ENCODE measurements around the gene PTPN14. TPM values are rescaled to one million over a fixed set of nuclear protein-coding genes. Genes with fewer than 3 reads are reported as not detected.

The PTPN14 gene
- polyA plus RNA-seq, 1 donor from 2014 or later: 0.07 TPM

DNA sequence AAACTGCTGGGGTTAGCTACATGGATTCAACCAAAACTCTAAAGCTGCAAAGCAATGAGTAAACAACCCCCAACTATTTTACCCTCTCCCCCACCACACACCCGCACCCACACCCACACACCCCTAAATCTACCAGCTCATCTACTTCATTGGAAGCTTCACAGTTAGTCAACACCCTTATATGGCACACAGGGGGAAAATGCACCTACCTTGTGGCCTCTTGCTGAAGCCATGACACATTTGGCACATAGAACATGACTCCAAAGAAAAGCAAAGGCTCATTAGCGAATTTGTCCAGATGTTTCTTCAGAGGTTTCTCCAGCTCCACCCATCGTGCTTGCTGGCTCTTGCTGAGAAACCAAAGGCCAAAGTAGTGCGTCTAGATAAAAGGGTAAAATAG lies 99.8 kb downstream of the PTPN14 start:
- Histone ChIP-seq H3K9ac (ENCODE audit: low read length) (no peak overlapping the region), H3K9me3 (ENCODE audit: low read length) (no peaks in the 10 kb centered on the region), H3K79me2 (replicated peaks; ENCODE audit: insufficient read depth, low read length) (no peaks in the 10 kb centered on the region), H2AFZ (ENCODE audit: low read depth, low read length) (no peak overlapping the region), H3K4me2 (ENCODE audit: low read length) (no peak overlapping the region), H3K27me3 (ENCODE audit: insufficient read depth, low read depth, low read length) (no peaks in the 10 kb centered on the region), H3K9me2 (ENCODE audit: insufficient read depth, low read length) (no peaks in the 10 kb centered on the region), H3F3A (ENCODE audit: insufficient read depth, low read length, poor library complexity, severe bottlenecking) (no peaks in the 10 kb centered on the region), H4K20me1 (ENCODE audit: insufficient read depth) (no peaks in the 10 kb centered on the region), H3K27ac (ENCODE audit: low read length) (no peak overlapping the region), H3K4me3 (ENCODE audit: low read length) (no peak overlapping the region), H3K36me3 (ENCODE audit: insufficient read depth, low read length) (no peaks in the 10 kb centered on the region)
- TF ChIP-seq, protein P1, sequence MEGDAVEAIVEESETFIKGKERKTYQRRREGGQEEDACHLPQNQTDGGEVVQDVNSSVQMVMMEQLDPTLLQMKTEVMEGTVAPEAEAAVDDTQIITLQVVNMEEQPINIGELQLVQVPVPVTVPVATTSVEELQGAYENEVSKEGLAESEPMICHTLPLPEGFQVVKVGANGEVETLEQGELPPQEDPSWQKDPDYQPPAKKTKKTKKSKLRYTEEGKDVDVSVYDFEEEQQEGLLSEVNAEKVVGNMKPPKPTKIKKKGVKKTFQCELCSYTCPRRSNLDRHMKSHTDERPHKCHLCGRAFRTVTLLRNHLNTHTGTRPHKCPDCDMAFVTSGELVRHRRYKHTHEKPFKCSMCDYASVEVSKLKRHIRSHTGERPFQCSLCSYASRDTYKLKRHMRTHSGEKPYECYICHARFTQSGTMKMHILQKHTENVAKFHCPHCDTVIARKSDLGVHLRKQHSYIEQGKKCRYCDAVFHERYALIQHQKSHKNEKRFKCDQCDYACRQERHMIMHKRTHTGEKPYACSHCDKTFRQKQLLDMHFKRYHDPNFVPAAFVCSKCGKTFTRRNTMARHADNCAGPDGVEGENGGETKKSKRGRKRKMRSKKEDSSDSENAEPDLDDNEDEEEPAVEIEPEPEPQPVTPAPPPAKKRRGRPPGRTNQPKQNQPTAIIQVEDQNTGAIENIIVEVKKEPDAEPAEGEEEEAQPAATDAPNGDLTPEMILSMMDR (IDR thresholded peaks at IDR 0.05; ENCODE audit: poor library complexity, severe bottlenecking): no peak
- TF ChIP-seq, protein P2, sequence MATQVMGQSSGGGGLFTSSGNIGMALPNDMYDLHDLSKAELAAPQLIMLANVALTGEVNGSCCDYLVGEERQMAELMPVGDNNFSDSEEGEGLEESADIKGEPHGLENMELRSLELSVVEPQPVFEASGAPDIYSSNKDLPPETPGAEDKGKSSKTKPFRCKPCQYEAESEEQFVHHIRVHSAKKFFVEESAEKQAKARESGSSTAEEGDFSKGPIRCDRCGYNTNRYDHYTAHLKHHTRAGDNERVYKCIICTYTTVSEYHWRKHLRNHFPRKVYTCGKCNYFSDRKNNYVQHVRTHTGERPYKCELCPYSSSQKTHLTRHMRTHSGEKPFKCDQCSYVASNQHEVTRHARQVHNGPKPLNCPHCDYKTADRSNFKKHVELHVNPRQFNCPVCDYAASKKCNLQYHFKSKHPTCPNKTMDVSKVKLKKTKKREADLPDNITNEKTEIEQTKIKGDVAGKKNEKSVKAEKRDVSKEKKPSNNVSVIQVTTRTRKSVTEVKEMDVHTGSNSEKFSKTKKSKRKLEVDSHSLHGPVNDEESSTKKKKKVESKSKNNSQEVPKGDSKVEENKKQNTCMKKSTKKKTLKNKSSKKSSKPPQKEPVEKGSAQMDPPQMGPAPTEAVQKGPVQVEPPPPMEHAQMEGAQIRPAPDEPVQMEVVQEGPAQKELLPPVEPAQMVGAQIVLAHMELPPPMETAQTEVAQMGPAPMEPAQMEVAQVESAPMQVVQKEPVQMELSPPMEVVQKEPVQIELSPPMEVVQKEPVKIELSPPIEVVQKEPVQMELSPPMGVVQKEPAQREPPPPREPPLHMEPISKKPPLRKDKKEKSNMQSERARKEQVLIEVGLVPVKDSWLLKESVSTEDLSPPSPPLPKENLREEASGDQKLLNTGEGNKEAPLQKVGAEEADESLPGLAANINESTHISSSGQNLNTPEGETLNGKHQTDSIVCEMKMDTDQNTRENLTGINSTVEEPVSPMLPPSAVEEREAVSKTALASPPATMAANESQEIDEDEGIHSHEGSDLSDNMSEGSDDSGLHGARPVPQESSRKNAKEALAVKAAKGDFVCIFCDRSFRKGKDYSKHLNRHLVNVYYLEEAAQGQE (IDR thresholded peaks at IDR 0.05; ENCODE audit: borderline replicate concordance): no peak
- TF ChIP-seq EP300 (conservative IDR thresholded peaks at IDR 0.05; ENCODE audit: poor library complexity, severe bottlenecking): no peak
- no peak for TF ChIP-seq RAD21 (conservative IDR thresholded peaks at IDR 0.05)
- no peak for TF ChIP-seq EZH2 (IDR thresholded peaks at IDR 0.05; ENCODE audit: borderline replicate concordance, insufficient read depth, low read length, poor library complexity, severe bottlenecking)
- no peak for TF ChIP-seq SMC3 (conservative IDR thresholded peaks at IDR 0.05; ENCODE audit: poor library complexity)
- no peak for TF ChIP-seq POLR2AphosphoS5 (IDR thresholded peaks at IDR 0.05)
- TF ChIP-seq TAF1 (IDR thresholded peaks at IDR 0.05; ENCODE audit: low read depth): no peak
- TF ChIP-seq MXI1 (conservative IDR thresholded peaks at IDR 0.05; ENCODE audit: poor library complexity, severe bottlenecking): no peak

DNA sequence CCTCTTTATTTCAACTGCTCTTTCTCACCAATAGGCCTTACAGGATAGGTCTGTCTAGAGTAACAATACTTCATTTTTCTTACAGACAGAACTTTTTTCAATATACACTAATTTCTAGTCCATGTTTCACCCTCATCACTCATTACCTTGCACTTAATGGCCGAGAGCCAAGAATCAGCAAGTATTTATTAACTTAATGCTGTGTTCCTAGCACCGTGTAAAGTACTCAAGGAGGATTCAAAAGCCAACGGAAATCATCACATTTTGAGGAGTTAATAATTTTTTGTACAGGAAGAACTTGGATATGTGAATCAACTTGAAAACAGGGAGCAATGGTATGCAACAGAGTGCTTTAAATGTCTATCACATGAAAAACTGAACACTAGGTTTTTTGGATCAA lies 102.0 kb downstream of the PTPN14 start:
- Histone ChIP-seq H2AFZ (ENCODE audit: low read depth, low read length) (no peak overlapping the region), H3K27me3 (ENCODE audit: insufficient read depth, low read depth, low read length) (no peaks in the 10 kb centered on the region), H3K4me2 (ENCODE audit: low read length) (no peak overlapping the region), H3K9me2 (ENCODE audit: insufficient read depth, low read length) (no peaks in the 10 kb centered on the region), H4K20me1 (ENCODE audit: insufficient read depth) (no peaks in the 10 kb centered on the region), H3F3A (ENCODE audit: insufficient read depth, low read length, poor library complexity, severe bottlenecking) (no peaks in the 10 kb centered on the region), H3K9me3 (ENCODE audit: low read length) (no peaks in the 10 kb centered on the region), H3K27ac (ENCODE audit: low read length) (no peak overlapping the region), H3K79me2 (replicated peaks; ENCODE audit: insufficient read depth, low read length) (no peaks in the 10 kb centered on the region), H3K4me3 (ENCODE audit: low read length) (no peak overlapping the region), H3K9ac (ENCODE audit: low read length) (no peak overlapping the region), H3K36me3 (ENCODE audit: insufficient read depth, low read length) (no peaks in the 10 kb centered on the region)
- TF ChIP-seq RAD21 (conservative IDR thresholded peaks at IDR 0.05) (no peak), TAF1 (IDR thresholded peaks at IDR 0.05; ENCODE audit: low read depth) (no peak), EP300 (conservative IDR thresholded peaks at IDR 0.05; ENCODE audit: poor library complexity, severe bottlenecking) (no peak), EZH2 (IDR thresholded peaks at IDR 0.05; ENCODE audit: borderline replicate concordance, insufficient read depth, low read length, poor library complexity, severe bottlenecking) (no peak), MXI1 (conservative IDR thresholded peaks at IDR 0.05; ENCODE audit: poor library complexity, severe bottlenecking) (no peak)

Data from neural cell (in vitro differentiated cells).